Breast epithelium (tissue), 4 donors: ENCODE results near the gene RGS3. TPM values are rescaled to one million over a fixed set of nuclear protein-coding genes. Genes with fewer than 3 reads are reported as not detected.
"Not testable (repeated sequence)": the region's sequence is repeated elsewhere in the genome, so short reads cannot be mapped to it uniquely, and the experiment has no call there.

Experiments
- DNase-seq, 2 donors: peaks; one replicate each; pipeline ENCODE4 v3.0.0-alpha.2; 2019; ENCODE audit warnings: low spot score in 2 of 2
- H3K27ac ChIP-seq, 2 donors: fragments of 200-600 bp; sonication (generic) in 1 of 2; one replicate each; pipeline ENCODE4 v1.5.1; 2016 to 2019; ENCODE audit warnings: mild to moderate bottlenecking in 1 of 2
- H3K27me3 ChIP-seq, 2 donors: fragments of 200-600 bp; sonication (generic) in 1 of 2; one replicate each; pipeline versions ENCODE4 v1.5.1 to v1.6.0; 2017 to 2019; ENCODE audit warnings: control low read depth in 1 of 2, mild to moderate bottlenecking in 1 of 2
- H3K36me3 ChIP-seq: fragments of 200-600 bp; one replicate; pipeline ENCODE4 v1.5.1; 2019
- H3K4me1 ChIP-seq, 2 donors: fragments of 200-600 bp; sonication (generic); one replicate each; pipeline ENCODE4 v1.5.1; 2016 to 2019; ENCODE audit warnings: control low read depth in 1 of 2
- H3K4me3 ChIP-seq, 3 donors: fragments of 200-600 bp; sonication (generic); 1 replicate in 2 of 3; 2 replicates in 1 of 3; pipeline ENCODE4 v1.5.1; 2016 to 2019; ENCODE audit warnings: mild to moderate bottlenecking in 3 of 3, moderate library complexity in 2 of 3
- H3K9me3 ChIP-seq, 2 donors: fragments of 200-600 bp; sonication (generic) in 1 of 2; one replicate each; pipeline ENCODE4 v1.5.1; 2016 to 2019; ENCODE audit warnings: control low read depth in 1 of 2
- CTCF ChIP-seq, 3 donors: fragments of 450-650 bp; IDR thresholded peaks; one replicate each; pipeline ENCODE4 v1.5.1; 2016 to 2017; ENCODE audit warnings: antibody characterized with exemption in 3 of 3, mild to moderate bottlenecking in 3 of 3, moderate library complexity in 3 of 3
- POLR2A ChIP-seq: fragments of 450-650 bp; IDR thresholded peaks from one replicate; pipeline ENCODE4 v1.6.1; 2016; ENCODE audit warnings: antibody characterized with exemption, mild to moderate bottlenecking, moderate library complexity
- POLR2AphosphoS5 ChIP-seq, 3 donors: sonication (generic); formaldehyde crosslinking; IDR thresholded peaks; one replicate each; pipeline ENCODE4 v1.6.1; 2017; ENCODE audit warnings: antibody characterized with exemption in 3 of 3
- intact Hi-C: fragments of 100-400 bp; cut with DNase I; formaldehyde crosslinking; loops from one replicate; pipeline ENCODE4 v1.15.1; 2023; ENCODE audit warnings: low total_unique reads
- total RNA-seq, 3 donors: library from RNA; depleted of rRNA; stranded (reverse); fragments of >200 nt; gene quantifications; one replicate each; pipeline ENCODE4 v1.1.0, GENCODE V29; 2016

Gene RGS3
- total RNA-seq, 3 donors from 2014 or later: 31.7 to 49.0 (median 35.4) TPM

GRCh38 chr9:113426701-113427100 lies 36.8 kb upstream of the RGS3 start:
- Histone ChIP-seq H3K4me1 (no peaks in the 10 kb centered on the region), H3K27ac (no peak overlapping the region), H3K27me3 (no peaks in the 10 kb centered on the region), H3K36me3 (no peaks in the 10 kb centered on the region), H3K9me3 (no peaks in the 10 kb centered on the region), H3K4me3 (no peak overlapping the region)
- no peak for DNase-seq
- TF ChIP-seq POLR2AphosphoS5 (IDR thresholded peaks at IDR 0.05) (no peak), POLR2A (no peak), CTCF (IDR thresholded peaks at IDR 0.05) (no peak)
- intact Hi-C loops: no loop called here

- intact Hi-C loops: no loop called here
These were observed 35.9 kb upstream of the RGS3 start for GRCh38 chr9:113427629-113428028.

GRCh38 chr9:113428062-113428615 lies 35.4 kb upstream of the RGS3 start:
- intact Hi-C loops: no loop called here
- Histone ChIP-seq H3K36me3 (no peaks in the 10 kb centered on the region), H3K27ac (no peak overlapping the region), H3K9me3 (no peaks in the 10 kb centered on the region), H3K4me3 (no peak overlapping the region), H3K27me3 (no peaks in the 10 kb centered on the region), H3K4me1 (no peaks in the 10 kb centered on the region)
- TF ChIP-seq CTCF (IDR thresholded peaks at IDR 0.05) (no peak), POLR2AphosphoS5 (IDR thresholded peaks at IDR 0.05) (no peak), POLR2A (no peak)
- DNase-seq: no peak

More at GRCh38 chr9:113427629-113428028, 35.9 kb upstream of the RGS3 start:
- DNase-seq: no peak
- H3K4me3 ChIP-seq: no peak overlapping the region
- H3K9me3 ChIP-seq: no peaks in the 10 kb centered on the region
- TF ChIP-seq POLR2A: no peak
- no peak for TF ChIP-seq CTCF (IDR thresholded peaks at IDR 0.05)
- no peak for TF ChIP-seq POLR2AphosphoS5 (IDR thresholded peaks at IDR 0.05)
- H3K27ac ChIP-seq: no peak overlapping the region
- no peaks in the 10 kb centered on the region for H3K4me1 ChIP-seq
- H3K27me3 ChIP-seq: no peaks in the 10 kb centered on the region
- H3K36me3 ChIP-seq: no peaks in the 10 kb centered on the region

GRCh38 chr9:113431191-113431590 lies 32.3 kb upstream of the RGS3 start:
- Histone ChIP-seq H3K36me3 (no peaks in the 10 kb centered on the region), H3K27ac (no peak overlapping the region), H3K9me3 (no peaks in the 10 kb centered on the region), H3K4me3 (no peak overlapping the region), H3K27me3 (no peaks in the 10 kb centered on the region), H3K4me1 (no peaks in the 10 kb centered on the region)
- no peak for DNase-seq
- TF ChIP-seq CTCF (IDR thresholded peaks at IDR 0.05): no peak
- TF ChIP-seq POLR2AphosphoS5 (IDR thresholded peaks at IDR 0.05): no peak
- TF ChIP-seq POLR2A: no peak
- intact Hi-C loops: no loop called here

- H3K36me3 ChIP-seq: no peaks in the 10 kb centered on the region
- H3K4me3 ChIP-seq: no peak overlapping the region
- no peaks in the 10 kb centered on the region for H3K4me1 ChIP-seq
- no peak for TF ChIP-seq CTCF (IDR thresholded peaks at IDR 0.05)
- TF ChIP-seq POLR2AphosphoS5 (IDR thresholded peaks at IDR 0.05): no peak
- no peak for TF ChIP-seq POLR2A
- H3K27me3 ChIP-seq: no peaks in the 10 kb centered on the region
- H3K27ac ChIP-seq: no peak overlapping the region
- DNase-seq: no peak
- H3K9me3 ChIP-seq: no peaks in the 10 kb centered on the region
- intact Hi-C loops: no loop called here
These were observed 26.6 kb upstream of the RGS3 start for GRCh38 chr9:113436728-113437515.

- H3K27ac ChIP-seq, DNase-seq, intact Hi-C loops, H3K4me3 ChIP-seq, H3K9me3 ChIP-seq, H3K4me1 ChIP-seq, H3K27me3 ChIP-seq, H3K36me3 ChIP-seq: not testable (repeated sequence)
These were observed 25.8 kb upstream of the RGS3 start for GRCh38 chr9:113437716-113438115.
